Erythroblast (primary cell): ENCODE data around the gene P2RY6.

ENCODE experiments used
- GATA1 ChIP-seq: IDR thresholded peaks from 2 replicates; pipeline ENCODE4 v1.6.1; 2011; ENCODE audit warnings: low read depth, mild to moderate bottlenecking, control low read depth, low read length, moderate library complexity
- POLR2A ChIP-seq: IDR thresholded peaks from 2 replicates; pipeline ENCODE4 v1.6.1; 2011; ENCODE audit warnings: mild to moderate bottlenecking, low read length

DNA sequence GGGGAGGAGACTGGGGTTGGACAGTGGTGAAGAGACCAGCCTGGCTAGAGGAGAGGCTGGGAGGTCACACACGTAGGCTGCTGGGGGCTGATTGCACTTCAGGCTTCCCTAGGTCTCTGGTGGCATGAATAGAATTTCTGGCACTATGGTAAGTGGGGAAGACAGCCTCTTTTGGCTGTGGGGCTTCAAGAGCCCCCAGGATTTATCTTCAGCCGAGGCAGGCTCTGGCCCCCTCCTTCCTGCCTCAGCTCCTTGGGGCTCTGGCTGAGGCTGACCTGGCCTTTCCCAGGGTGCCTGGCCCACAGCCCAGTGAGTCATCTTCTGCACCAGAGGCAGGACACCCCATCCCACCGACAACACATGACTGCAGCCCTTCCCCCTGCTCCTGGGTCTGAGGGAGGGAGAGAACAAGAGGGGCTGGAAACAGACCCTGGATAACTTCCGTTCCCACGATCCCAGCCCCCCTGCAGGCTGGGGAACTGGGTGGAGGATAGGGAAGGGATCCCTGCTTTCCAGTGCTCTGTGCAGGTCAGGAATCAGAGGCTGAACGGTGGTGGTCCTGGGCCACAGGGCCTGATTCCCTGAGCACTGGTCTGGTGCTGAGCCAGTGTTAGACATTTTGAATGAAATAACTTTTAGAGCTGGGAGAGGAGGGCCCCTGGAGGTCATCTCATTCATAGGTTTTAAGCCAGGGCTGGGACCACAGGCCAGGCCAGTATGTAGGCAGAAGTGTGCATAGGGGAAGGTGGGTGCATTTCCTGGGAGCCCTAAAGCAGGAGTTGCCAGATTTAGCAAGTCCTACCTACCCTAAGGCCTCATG is 62.5 kb downstream of the P2RY6 start:
- TF ChIP-seq POLR2A (no peak), GATA1 (no peak)
